Esophagus muscularis mucosa (tissue), 4 donors: ENCODE measurements around the gene MYZAP.

Experiments
- CTCF ChIP-seq, 3 experiments: fragments of 200-600 bp in 2 of 3; fragments of 450-650 bp in 1 of 3; sonication (generic) in 2 of 3; IDR thresholded peaks; one replicate each; pipeline ENCODE4 v1.5.1; 2017 to 2019; ENCODE audit warnings: antibody characterized with exemption in 3 of 3, mild to moderate bottlenecking in 2 of 3, moderate library complexity in 1 of 3
- EP300 ChIP-seq: sonication (generic); formaldehyde crosslinking; IDR thresholded peaks from one replicate; pipeline ENCODE4 v1.6.1; 2017; ENCODE audit warnings: antibody characterized with exemption
- POLR2A ChIP-seq: fragments of 450-650 bp; IDR thresholded peaks from one replicate; pipeline ENCODE4 v1.6.1; 2017; ENCODE audit warnings: antibody characterized with exemption, moderate library complexity, mild to moderate bottlenecking, low read depth

GRCh38 chr15:57718309-57718708 is 126.6 kb downstream of the MYZAP start:
- TF ChIP-seq CTCF (IDR thresholded peaks at IDR 0.05) (no peak), POLR2A (no peak), EP300 (no peak)
